DMS 273 treated with DMSO at 0.1 percent for 48 hours (cell line): Measurements from ENCODE around the gene CDKN2C.
"Not testable (repeated sequence)": the region's sequence is repeated elsewhere in the genome, so short reads cannot be mapped to it uniquely, and the experiment has no call there.

Experiments
- DNase-seq: peaks from one replicate; lab custom pipeline; 2025; lab: John Stamatoyannopoulos, UW

CDKN2C gene

DNA sequence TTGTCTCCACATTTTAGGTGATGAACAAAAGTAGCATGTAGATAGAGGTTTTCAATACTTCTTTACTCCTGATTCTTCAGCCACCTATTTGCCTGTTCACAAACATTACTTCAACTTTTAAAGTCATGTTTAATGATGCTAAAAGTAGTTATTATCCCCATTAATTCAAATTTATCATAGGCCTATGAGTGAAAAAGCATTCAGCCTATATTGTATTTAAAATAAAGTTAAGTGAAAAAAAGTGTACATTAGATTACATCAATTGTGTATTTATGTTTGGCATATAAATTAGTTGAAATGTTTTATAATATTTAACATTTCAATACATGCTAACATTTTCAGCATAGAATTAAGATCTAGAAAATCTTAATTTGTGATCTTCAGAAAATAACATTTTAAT lies 10.5 kb downstream of the CDKN2C start:
- DNase-seq: no peak

GRCh38 chr1:50981741-50982140 lies 11.7 kb downstream of the CDKN2C start:
- peak; percentile 81 for DNase-seq

GRCh38 chr1:50982611-50983010 lies 12.6 kb downstream of the CDKN2C start:
- no peak for DNase-seq

DNA sequence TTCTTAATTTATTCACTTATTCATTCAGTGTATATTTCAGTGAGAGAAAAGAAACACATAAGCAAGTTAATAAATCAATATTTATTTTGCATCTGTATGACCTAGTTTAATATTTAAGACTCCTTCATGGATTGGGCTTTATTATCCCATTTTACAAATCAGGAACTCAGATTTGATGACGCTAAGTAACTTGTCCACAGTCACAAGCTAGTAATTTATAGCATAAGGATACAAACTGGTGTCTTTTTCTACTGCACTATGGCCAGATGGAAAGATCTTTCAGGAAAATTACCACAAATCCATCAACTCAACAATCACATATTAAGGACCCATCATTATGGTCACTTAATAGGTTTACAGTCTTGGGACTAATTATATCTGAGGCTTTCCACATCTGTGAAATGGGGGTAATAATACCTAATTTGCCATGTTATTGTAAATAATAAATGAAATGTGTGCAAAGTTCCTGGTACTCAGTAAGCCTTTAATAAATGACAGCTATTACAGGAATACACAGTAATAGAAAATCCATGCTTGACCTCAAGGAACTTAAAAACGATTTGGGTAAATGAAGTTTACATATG lies 13.3 kb downstream of the CDKN2C start:
- DNase-seq: peak; percentile 63

GRCh38 chr1:50985094-50985493 lies 15.0 kb downstream of the CDKN2C start:
- no peak for DNase-seq

- no peak for DNase-seq
These were observed 16.6 kb downstream of the CDKN2C start for GRCh38 chr1:50986653-50987052.

DNA sequence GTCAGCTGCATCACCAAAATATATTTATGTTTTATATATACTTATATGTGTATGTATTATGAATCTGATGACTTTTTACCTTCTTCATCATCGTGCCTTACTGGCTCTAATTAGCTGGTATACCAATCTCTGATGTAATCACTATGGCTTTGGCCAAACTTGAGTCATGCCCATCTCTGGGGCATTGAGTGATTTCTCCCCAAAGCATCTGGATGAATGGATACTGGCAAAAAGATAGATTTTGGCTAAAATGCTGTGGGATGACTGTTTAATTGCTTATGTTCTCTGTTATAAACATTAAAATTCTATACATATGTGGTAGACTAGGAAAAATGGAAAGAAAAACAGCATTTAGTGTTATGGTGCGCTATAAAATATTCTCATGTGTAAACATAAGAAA lies 19.6 kb downstream of the CDKN2C start:
- DNase-seq: no peak

DNA sequence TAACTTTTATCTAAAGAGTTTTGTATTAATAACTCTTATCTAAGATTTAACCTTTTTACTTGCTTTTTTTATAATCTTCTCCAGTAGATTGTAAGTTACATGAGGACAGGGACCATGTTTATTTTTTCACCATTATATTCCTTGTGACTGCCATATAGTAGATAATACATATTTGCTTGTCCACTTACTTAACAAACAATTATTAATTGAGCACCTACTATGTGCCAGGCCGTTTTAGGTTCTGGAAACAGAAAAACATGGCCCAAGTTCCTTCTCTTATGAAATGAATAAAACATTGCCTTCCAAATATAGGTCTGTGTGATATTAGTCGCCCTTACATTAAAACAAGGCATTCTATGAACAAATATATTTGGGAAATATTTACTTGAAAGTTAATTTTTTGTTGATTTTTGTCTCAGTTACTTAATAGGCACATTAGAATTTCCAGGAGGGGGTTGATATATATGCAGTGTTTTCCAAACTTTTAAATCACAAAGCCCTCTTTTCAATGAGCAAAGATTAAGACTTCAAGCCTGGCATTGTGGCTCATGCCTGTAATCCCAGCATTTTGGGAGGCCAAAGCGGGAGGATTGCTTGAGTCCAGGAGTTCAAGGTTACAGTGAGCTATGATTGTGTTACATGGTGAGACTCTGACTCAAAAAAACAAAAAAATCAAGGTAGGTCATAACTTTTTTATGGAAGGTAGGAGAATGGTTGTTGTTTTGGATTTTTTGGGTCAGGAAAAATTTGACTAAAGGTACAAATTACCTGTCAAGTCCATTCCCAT lies 22.7 kb downstream of the CDKN2C start:
- no peak for DNase-seq

DNA sequence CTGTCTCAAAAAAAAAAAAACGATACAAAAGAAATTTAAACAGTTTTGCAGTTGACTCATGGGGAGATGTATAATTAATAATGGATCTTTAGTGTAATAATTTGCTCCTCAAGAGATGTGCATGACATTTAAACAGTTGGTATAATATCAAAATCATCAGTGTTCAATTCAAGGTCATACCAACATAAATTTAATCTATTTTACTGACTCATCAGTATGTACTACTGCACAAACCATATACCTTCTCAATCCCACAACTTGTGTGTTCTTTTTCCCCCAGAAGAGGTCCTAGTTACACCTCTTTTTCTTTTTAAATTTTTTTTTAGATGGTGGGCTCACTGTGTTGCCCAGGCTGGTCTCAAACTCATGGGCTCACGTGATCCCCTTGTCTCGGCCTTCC lies 23.6 kb downstream of the CDKN2C start:
- no peak for DNase-seq

DNA sequence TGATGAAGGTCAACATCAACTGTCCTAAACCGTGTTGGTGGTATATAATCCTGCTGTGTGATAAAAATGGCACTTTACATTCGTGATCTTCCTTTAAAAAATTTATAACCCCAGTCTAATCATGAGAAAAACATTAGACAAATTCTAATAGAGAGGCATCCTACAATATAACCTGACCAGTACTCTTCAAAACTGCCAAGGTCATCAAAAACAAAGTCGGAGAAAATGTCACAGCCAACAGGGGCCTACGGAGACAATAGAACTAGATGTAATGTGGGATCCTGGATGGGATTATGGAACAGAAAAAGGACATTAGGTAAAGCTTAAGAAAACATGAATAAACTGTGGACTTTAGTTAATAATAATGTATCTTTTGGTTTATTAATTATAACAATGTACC lies 25.0 kb downstream of the CDKN2C start:
- DNase-seq: no peak

GRCh38 chr1:50995651-50996050 lies 25.6 kb downstream of the CDKN2C start:
- DNase-seq: no peak

DNA sequence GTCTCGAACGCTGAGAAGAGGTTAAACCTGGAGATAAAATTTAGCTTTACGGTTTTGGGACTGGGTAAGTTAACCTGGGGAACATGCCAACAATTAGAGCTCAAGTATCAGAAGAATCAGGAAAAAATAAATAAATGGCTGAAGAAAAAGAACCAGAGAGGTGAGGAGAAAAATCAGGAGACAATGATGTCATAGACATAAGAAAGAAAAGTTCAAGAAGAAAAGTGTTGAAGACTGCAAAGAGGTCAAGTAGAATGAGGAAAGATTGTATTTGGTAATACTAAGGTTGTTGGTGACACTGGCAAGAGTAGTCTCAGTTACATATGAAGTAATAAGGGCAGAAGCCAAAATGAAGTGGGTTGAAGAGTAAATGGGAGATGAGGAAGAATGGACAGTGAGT lies 26.0 kb downstream of the CDKN2C start:
- DNase-seq: no peak

DNA sequence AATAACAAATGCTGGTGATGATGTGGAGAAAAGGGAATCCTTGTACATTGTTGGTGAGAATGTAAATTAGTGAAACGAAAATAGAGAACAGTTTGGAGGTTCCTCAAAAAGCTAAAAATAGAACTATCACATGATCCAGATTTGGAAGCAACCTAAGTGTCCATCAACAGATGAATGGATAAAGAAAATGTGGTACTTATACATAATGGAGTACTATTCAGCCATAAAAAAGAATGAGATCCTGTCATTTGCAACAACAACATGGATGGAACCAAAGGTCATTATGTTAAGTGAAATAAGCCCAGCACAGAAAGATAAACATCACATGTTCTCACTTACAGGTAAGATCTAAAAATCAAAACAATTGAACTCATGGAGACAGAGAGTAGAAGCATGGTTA lies 29.3 kb downstream of the CDKN2C start:
- not testable (repeated sequence) for DNase-seq

DNA sequence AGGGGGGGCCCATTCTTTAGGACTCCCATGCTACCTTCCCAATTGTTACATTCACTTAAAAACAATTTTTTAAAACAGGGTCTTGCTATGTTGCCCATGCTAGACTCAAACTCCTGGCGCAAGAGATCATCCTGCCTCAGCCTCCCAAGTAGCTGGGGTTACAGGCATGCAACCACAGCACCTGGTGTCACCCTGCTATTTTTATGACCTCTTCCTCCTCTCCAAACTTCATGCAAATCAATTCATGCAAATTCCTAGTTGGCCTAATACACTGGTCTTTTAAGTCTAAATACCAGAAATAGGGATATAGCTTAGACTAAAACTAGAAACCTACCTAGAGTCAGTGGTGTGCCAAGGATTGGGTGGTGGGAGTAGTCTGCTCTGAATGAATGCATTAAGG lies 30.1 kb downstream of the CDKN2C start:
- DNase-seq: no peak

DNA sequence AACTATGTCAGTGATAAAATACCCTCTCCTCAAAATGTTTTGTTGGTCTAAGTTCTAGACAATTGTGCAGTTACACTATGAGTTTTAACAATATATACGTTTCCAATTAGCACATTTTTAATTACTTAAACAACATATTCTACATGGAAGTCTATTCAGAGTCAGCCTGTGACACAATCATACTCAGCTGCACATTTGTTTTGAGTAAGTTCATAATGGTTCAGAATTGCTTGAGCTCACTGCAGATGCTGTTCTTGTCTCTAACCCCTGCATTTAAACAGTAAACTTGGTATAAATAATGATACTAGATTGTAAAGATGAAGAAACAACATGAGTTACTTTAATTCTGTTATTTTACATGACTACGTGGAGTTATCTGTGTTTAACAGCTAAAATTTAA lies 30.6 kb downstream of the CDKN2C start:
- no peak for DNase-seq

DNA sequence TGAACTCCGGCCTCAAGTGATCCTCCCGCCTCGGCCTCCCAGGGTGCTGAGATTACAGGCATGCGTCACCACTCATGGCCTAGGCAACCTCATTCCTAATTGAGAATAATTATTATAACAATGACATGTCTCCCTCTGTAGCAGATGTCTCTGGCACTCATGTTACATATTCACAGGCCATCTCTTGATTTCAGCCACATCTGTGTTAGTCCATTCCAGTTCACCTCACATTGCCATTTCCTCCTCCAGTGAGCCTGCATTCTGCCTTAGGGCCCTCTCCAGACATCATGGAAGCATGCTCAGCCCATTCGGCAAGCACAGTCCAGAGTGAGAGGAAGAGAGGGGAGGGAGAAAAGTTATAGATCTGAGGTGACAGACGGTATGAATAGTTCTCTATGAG lies 32.5 kb downstream of the CDKN2C start:
- DNase-seq: no peak

DNA sequence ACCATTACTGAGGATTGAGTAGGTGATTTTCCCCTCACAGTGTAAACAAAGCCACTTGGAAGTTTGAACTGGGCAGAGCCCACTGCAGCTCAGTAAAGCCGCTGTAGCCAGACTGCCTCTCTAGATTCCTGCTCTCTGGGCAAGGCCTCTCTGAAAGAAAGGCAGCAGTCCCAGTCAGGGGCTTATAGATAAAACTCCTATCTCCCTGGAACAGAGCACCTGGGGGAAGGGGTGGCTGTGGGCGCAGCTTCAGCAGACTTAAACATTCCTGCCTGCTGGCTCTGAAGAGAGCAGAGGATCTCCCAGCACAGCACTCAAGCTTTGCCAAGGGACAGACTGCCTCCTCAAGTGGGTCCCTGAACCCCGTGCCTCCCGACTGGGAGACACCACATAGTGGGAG lies 35.5 kb downstream of the CDKN2C start:
- DNase-seq: not testable (repeated sequence)

DNA sequence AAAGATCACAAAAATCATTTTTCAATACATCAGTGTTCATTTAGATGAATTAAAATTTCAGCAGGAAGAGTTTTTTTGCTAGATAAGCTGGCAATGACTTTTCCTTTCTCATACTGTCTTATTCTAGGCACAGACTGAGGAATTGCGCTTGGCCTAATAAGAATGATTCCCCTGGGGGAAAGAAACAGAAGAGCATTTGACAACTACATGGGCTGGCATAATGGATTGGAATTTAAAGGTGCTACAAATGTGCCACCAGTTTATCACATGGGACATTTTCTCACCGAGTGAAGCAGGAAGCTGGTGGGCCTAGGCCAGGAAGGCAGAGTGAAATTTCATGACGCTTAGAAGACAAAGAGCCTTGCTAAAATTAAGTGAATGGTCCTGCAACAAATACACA lies 39.3 kb downstream of the CDKN2C start:
- no peak for DNase-seq

- no peak for DNase-seq
These were observed 44.8 kb downstream of the CDKN2C start for GRCh38 chr1:51014878-51015277.

DNA sequence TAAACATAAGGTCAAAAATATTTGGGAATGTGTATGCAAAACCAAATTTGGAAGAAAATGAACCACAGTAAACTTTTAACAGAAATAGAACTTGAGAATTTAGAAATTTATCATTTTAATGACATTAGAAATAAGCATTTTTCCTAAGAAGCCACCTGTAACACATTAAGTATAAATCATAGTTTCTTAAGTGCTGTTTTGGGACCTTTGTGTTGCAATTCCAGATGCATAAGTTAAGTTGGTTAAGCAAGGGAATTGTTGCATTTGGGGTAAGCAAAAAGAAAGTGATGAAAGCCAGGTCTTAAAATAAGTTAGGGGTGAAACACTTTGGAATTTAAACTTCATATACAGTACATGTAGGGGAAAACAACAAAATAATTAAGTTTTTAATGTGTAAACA lies 49.8 kb downstream of the CDKN2C start:
- DNase-seq: no peak
